Suprapubic skin (tissue), 4 donors: ENCODE results near the gene MAB21L4. TPM values are rescaled to one million over a fixed set of nuclear protein-coding genes. Genes with fewer than 3 reads are reported as not detected.

Experiments used
- DNase-seq, 2 donors: peaks; one replicate each; pipeline ENCODE4 v3.0.0-alpha.2; 2019; ENCODE audit warnings: low spot score in 2 of 2
- H3K27ac ChIP-seq: fragments of 200-600 bp; sonication (generic); one replicate; pipeline ENCODE4 v1.5.1; 2019
- H3K27me3 ChIP-seq: fragments of 200-600 bp; sonication (generic); one replicate; pipeline ENCODE4 v1.5.1; 2019
- H3K36me3 ChIP-seq: fragments of 200-600 bp; sonication (generic); one replicate; pipeline ENCODE4 v1.5.1; 2019
- H3K4me1 ChIP-seq: fragments of 200-600 bp; sonication (generic); one replicate; pipeline ENCODE4 v1.5.1; 2019
- H3K4me3 ChIP-seq: fragments of 200-600 bp; sonication (generic); one replicate; pipeline ENCODE4 v1.5.1; 2019; ENCODE audit warnings: mild to moderate bottlenecking
- H3K9me3 ChIP-seq: fragments of 200-600 bp; sonication (generic); one replicate; pipeline ENCODE4 v1.5.1; 2019
- CTCF ChIP-seq, 2 donors: fragments of 200-600 bp in 1 of 2; fragments of 450-650 bp in 1 of 2; sonication (generic) in 1 of 2; IDR thresholded peaks; one replicate each; pipeline ENCODE4 v1.5.1; 2016 to 2019; ENCODE audit warnings: antibody characterized with exemption in 2 of 2, mild to moderate bottlenecking in 1 of 2, moderate library complexity in 1 of 2
- EP300 ChIP-seq: sonication (generic); formaldehyde crosslinking; IDR thresholded peaks from one replicate; pipeline ENCODE4 v1.6.1; 2017; ENCODE audit warnings: antibody characterized with exemption
- POLR2A ChIP-seq, 2 donors: fragments of 450-650 bp; IDR thresholded peaks; one replicate each; pipeline ENCODE4 v1.6.1; 2017; ENCODE audit warnings: antibody characterized with exemption in 2 of 2, mild to moderate bottlenecking in 2 of 2, moderate library complexity in 2 of 2
- POLR2AphosphoS5 ChIP-seq, 3 donors: sonication (generic); formaldehyde crosslinking; IDR thresholded peaks; one replicate each; pipeline ENCODE4 v1.6.1; 2017; ENCODE audit warnings: antibody characterized with exemption in 3 of 3
- WGBS: methylation state at CpG from one replicate; pipeline ENCODE4 v1.1.5; 2018; 5-methylcytosine and 5-hydroxymethylcytosine counted together
- total RNA-seq, 4 donors: library from RNA; depleted of rRNA; stranded (reverse); fragments of >200 nt; gene quantifications; one replicate each; pipeline ENCODE4 v1.1.0, GENCODE V29; 2016

Gene MAB21L4
- total RNA-seq, 4 donors from 2014 or later = 28.7 to 97.5 (median 69.2) TPM

GRCh38 chr2:240872317-240873097 lies 23.4 kb downstream of the MAB21L4 start:
- H3K27me3 ChIP-seq = peaks cover 3% of the 10 kb centered on the region
- no peaks in the 10 kb centered on the region for H3K36me3 ChIP-seq
- H3K4me1 ChIP-seq = no peaks in the 10 kb centered on the region
- peak in 1 of 2 donors; percentile 39 for DNase-seq
- no peaks in the 10 kb centered on the region for H3K9me3 ChIP-seq
- H3K27ac ChIP-seq = no peak overlapping the region
- no peak for TF ChIP-seq CTCF (IDR thresholded peaks at IDR 0.05)
- TF ChIP-seq POLR2AphosphoS5 (IDR thresholded peaks at IDR 0.05) = no peak
- TF ChIP-seq EP300 = no peak
- no peak for TF ChIP-seq POLR2A (IDR thresholded peaks at IDR 0.05)
- WGBS = 91% methylated on average over 14 of the region's 17 CpGs
- H3K4me3 ChIP-seq = no peak overlapping the region

- Histone ChIP-seq H3K9me3 (no peaks in the 10 kb centered on the region), H3K27ac (no peak overlapping the region), H3K4me3 (no peak overlapping the region), H3K36me3 (no peaks in the 10 kb centered on the region), H3K27me3 (peaks cover 3% of the 10 kb centered on the region), H3K4me1 (no peaks in the 10 kb centered on the region)
- DNase-seq = no peak
- TF ChIP-seq POLR2AphosphoS5 (IDR thresholded peaks at IDR 0.05) (no peak), CTCF (IDR thresholded peaks at IDR 0.05) (no peak), EP300 (no peak), POLR2A (IDR thresholded peaks at IDR 0.05) (no peak)
- WGBS = 73% methylated on average over 5 of the region's 16 CpGs
These were observed 24.6 kb downstream of the MAB21L4 start for GRCh38 chr2:240871071-240871958.

GRCh38 chr2:240869956-240870875 lies 25.7 kb downstream of the MAB21L4 start:
- H3K36me3 ChIP-seq = no peaks in the 10 kb centered on the region
- H3K27ac ChIP-seq = no peak overlapping the region
- 93% methylated on average over 13 of the region's 15 CpGs for WGBS
- no peaks in the 10 kb centered on the region for H3K4me1 ChIP-seq
- peaks cover 3% of the 10 kb centered on the region for H3K27me3 ChIP-seq
- no peak overlapping the region for H3K4me3 ChIP-seq
- no peak for DNase-seq
- H3K9me3 ChIP-seq = no peaks in the 10 kb centered on the region
- TF ChIP-seq POLR2A (IDR thresholded peaks at IDR 0.05) (no peak), POLR2AphosphoS5 (IDR thresholded peaks at IDR 0.05) (no peak), EP300 (no peak), CTCF (IDR thresholded peaks at IDR 0.05) (no peak)

- H3K27ac ChIP-seq = no peak overlapping the region
- peaks cover 3% of the 10 kb centered on the region for H3K27me3 ChIP-seq
- no peak overlapping the region for H3K4me3 ChIP-seq
- H3K9me3 ChIP-seq = no peaks in the 10 kb centered on the region
- no peaks in the 10 kb centered on the region for H3K36me3 ChIP-seq
- no peak for TF ChIP-seq POLR2AphosphoS5 (IDR thresholded peaks at IDR 0.05)
- TF ChIP-seq POLR2A (IDR thresholded peaks at IDR 0.05) = no peak
- no peak for TF ChIP-seq CTCF (IDR thresholded peaks at IDR 0.05)
- TF ChIP-seq EP300 = no peak
- no peaks in the 10 kb centered on the region for H3K4me1 ChIP-seq
- DNase-seq = no peak
- 96% methylated on average over 15 of the region's 25 CpGs for WGBS
These were observed 26.6 kb downstream of the MAB21L4 start for GRCh38 chr2:240869109-240869955.
